ENCODE data around the gene ZC3H7A.

GRCh38 chr16:11715246-11715947 lies 81.7 kb downstream of the ZC3H7A start:
- TF ChIP-seq CTCF (IDR thresholded peaks at IDR 0.05) (no peak), TP53 (CRISPR knock-in tag; IDR thresholded peaks at IDR 0.05) (no peak), ZSCAN18 (CRISPR knock-in tag; IDR thresholded peaks at IDR 0.05) (no peak), RELA (CRISPR knock-in tag; IDR thresholded peaks at IDR 0.05; ENCODE audit: borderline replicate concordance) (no peak), NR3C1 (CRISPR knock-in tag; conservative IDR thresholded peaks at IDR 0.05; ENCODE audit: low read depth) (no peak), NR1H2 (CRISPR knock-in tag; IDR thresholded peaks at IDR 0.05) (no peak), KAT7 (CRISPR knock-in tag; IDR thresholded peaks at IDR 0.05; ENCODE audit: borderline replicate concordance) (no peak), ELF4 (CRISPR knock-in tag; IDR thresholded peaks at IDR 0.05; ENCODE audit: low read depth) (no peak), STAT6 (CRISPR knock-in tag; conservative IDR thresholded peaks at IDR 0.05; ENCODE audit: low read depth) (no peak)
